ENCODE data around the gene HNRNPF. TPM values are rescaled to one million over a fixed set of nuclear protein-coding genes. Genes with fewer than 3 reads are reported as not detected.

The HNRNPF gene
- total RNA-seq, 2 donors from 2014 or later, result 283 to 299 TPM

DNA sequence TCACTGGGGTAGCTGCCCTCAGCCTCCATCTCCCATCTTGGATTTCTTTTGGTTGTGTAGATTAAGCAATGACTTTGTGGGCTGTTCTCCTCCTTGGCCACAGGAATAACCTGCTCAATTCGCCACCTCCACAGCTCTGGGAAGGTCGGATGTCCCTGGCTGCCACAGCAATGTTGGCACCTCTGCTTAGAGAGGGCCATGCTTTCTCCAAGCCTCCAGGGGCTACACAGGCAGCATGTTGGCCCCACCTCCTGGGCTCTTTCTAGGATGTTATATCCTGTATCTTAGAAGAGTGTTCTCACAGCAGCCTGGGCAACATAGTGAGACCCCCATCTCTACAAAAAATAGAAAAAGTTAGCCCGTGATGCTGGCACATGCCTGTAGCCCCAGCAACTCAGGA, 72.9 kb downstream of the HNRNPF start:
- 80 to 93% methylated on average over 1 to 3 of the region's 3 CpGs for WGBS, 2 experiments (ENCODE audit: insufficient coverage in 1 of 2, insufficient read length in 1 of 2)
- Mint-ChIP-seq H3K27ac (no peak overlapping the region), H3K4me3 (no peak overlapping the region), H3K4me1 (peaks cover 18% of the 10 kb centered on the region), H3K36me3 (ENCODE audit: low read depth) (no peaks in the 10 kb centered on the region), H3K9me3 (peaks cover 5% of the 10 kb centered on the region), H3K27me3 (ENCODE audit: insufficient read depth) (peaks cover 16% of the 10 kb centered on the region)
- Histone ChIP-seq H3K4me1 (ENCODE audit: control insufficient read depth, insufficient read depth, low read length) (no peaks in the 10 kb centered on the region), H3K27ac (ENCODE audit: low read depth, low read length) (no peak overlapping the region), H3K27me3 (ENCODE audit: control insufficient read depth, insufficient read depth, low read length, poor library complexity, severe bottlenecking) (no peaks in the 10 kb centered on the region), H3K9me3 (ENCODE audit: control insufficient read depth, low read length) (no peaks in the 10 kb centered on the region), H3K9ac (ENCODE audit: extremely low read depth, low read length, poor library complexity, severe bottlenecking) (no peak overlapping the region), H3K4me3 (ENCODE audit: low read length) (no peak overlapping the region), H3K36me3 (ENCODE audit: control insufficient read depth, insufficient read depth, low read length) (no peaks in the 10 kb centered on the region)
- no peak for DNase-seq
- TF ChIP-seq, protein P1, sequence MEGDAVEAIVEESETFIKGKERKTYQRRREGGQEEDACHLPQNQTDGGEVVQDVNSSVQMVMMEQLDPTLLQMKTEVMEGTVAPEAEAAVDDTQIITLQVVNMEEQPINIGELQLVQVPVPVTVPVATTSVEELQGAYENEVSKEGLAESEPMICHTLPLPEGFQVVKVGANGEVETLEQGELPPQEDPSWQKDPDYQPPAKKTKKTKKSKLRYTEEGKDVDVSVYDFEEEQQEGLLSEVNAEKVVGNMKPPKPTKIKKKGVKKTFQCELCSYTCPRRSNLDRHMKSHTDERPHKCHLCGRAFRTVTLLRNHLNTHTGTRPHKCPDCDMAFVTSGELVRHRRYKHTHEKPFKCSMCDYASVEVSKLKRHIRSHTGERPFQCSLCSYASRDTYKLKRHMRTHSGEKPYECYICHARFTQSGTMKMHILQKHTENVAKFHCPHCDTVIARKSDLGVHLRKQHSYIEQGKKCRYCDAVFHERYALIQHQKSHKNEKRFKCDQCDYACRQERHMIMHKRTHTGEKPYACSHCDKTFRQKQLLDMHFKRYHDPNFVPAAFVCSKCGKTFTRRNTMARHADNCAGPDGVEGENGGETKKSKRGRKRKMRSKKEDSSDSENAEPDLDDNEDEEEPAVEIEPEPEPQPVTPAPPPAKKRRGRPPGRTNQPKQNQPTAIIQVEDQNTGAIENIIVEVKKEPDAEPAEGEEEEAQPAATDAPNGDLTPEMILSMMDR (conservative IDR thresholded peaks at IDR 0.05), result no peak

Other genes starting within 250 kb of the HNRNPF start
- gene RASGEF1A, start 142.1 kb downstream of the HNRNPF start, total RNA-seq, result 10 to 100 TPM in 1 of 2 donors, 1 to 10 TPM in 1; 8.1 to 13.4 TPM
- gene FXYD4, start 37.5 kb downstream of the HNRNPF start, total RNA-seq, result under 1 TPM in 1 of 2 donors, not detected in 1; 0.97 TPM
- 1 to 10 TPM; 3.8 to 6.6 TPM for gene ZNF487, start 27.9 kb upstream of the HNRNPF start, total RNA-seq
- 1 to 10 TPM; 6.2 TPM for gene ZNF239, start 165.4 kb upstream of the HNRNPF start, total RNA-seq
- gene ZNF485, start 197.3 kb upstream of the HNRNPF start, total RNA-seq, result 1 to 10 TPM; 3.6 to 4.3 TPM
- 10 to 100 TPM; 21.4 to 29.0 TPM for gene ZNF32, start 239.7 kb upstream of the HNRNPF start, total RNA-seq